GM19025 (cell line): ENCODE data around the gene NLRP5.
A peak's percentile ranks its signal among the peaks of the same experiment; 100 is the strongest.

Experiments used
- ATAC-seq: cut with Tn5 transposase; IDR thresholded peaks from one replicate; pipeline ENCODE4 v1.9.1; 2021; ENCODE audit warnings: mild to moderate bottlenecking, low read depth, moderate library complexity; ENCODE audit not compliant: unreplicated experiment

Gene NLRP5

DNA sequence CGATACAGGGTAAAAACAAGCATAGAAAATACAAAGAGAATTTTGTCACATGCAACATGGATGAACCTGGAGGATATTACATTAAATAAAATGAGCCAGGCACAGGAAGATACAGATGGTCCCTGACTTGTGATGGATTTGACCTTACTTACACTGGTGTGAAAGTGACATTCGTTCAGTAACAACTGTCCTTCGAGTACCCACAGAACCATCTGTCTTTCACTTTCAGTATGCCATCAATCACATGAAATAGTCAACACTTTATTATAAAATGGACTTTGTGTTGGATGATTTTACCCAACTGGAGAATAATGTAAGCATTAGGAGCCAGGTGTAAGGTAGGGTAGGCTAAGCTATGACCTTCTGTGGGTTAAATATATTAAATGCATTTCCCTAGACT, 83.1 kb downstream of the NLRP5 start:
- ATAC-seq = no peak

GRCh38 chr19:56071151-56071550, 84.6 kb downstream of the NLRP5 start:
- no peak for ATAC-seq

DNA sequence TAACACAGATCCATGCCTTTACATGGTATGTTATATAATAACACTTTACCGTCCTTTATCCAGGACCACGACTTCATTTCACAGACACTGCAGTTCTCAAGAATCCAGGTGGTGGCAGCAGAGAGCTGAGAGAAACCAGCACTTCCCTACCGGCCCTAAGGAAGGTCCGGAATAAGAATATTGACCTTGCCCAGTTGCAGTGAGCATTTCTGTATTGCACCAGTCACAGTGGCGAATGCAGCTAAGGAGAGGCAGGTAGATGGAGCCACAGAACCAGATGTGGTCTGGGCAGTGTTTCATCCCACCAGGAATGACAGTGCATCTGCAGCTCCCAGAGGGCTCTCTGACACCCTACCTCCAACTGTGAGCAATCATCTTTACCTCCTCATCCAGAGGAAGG, 89.9 kb downstream of the NLRP5 start:
- no peak for ATAC-seq

DNA sequence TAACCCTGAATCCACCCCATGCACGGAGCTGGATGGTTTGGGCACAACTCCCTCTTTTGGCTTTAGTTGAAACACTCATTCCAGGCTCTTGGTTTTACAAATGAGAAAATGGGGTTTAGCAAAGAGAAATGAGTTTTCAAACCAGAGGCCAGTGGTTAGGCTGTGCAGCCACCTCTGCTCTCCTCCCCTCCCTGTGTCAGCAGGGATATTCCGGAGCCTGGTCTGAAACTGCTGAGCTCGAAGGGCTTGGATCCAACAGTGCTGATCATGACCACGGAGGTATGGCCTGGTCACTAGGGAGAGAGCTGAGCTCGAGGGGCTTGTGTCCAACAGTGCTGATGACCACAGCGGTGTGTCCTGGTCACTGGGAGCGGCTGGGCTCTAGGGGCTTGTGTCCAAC, 93.0 kb downstream of the NLRP5 start:
- no peak for ATAC-seq

DNA sequence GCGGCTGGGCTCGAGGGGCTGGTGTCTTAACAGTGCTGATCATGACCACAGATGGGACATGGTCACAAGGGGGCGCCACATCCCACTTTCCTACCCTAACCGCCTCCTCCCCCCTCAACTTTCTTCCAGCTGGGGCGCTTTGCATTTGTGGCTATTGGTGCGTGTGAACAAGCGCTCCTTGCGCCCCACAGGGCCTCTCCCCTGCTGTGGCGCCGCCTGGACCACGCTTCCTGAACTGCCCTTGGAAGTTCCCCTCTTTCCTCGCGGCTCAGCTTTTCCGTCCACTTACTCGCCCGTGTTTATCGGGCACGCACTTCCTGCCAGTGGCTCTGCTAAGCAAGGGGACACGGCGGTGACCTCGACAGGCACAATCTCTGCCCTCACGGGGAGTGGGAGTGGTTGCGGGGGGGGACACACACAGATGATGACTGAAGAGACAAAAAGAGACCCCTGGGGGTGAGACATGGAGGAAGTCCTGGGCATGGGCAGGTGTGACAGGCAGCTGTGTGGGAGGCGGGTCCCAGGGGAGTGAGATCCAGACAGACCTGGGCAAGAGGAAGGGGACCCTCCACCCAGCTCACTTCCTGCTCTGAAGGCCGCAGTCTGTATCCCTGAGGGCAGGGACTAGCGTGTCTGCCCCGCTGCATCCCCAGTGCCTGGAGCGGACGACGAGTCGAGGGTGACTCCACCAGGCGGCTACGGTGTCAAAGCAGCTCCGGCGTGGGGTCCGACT, 94.3 kb downstream of the NLRP5 start:
- ATAC-seq = peak; percentile 49

- no peak for ATAC-seq
Observed at GRCh38 chr19:56083668-56084067, 97.1 kb downstream of the NLRP5 start.

DNA sequence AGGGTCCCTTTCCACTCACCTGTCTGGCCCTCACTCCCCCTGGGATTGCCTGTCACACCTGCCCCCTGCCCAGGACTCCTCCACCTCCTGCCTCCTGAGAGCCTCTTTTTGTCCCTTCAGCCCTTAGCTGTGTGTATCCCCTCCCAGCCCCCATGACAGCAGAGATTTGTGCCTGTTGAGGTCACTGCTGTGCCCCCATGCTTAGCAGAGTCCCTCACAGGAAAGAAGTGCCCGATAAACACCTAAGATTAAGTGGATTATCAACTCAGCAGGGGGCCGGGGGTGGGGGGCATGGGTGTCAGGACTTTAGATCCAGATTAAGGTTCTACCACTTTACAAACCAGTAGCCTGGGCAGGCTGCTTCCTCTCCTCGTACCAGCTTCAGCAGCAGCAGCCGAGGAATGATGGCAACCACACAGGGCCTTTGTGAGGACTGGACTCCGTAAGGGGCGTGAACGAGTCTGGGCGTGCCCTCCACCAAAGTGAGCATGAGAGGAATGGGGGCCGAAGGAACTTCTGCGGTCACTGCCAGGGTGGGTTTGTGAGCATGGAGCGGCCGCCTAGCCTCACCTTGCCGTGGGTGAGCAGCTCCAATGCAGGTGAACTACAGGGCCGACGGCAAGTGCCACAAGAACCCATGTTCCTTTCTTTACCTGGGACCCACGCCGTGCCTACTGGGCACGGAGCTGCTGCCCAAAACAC, 98.4 kb downstream of the NLRP5 start:
- no peak for ATAC-seq

- no peak for ATAC-seq
Observed at GRCh38 chr19:56085571-56086275, 99.1 kb downstream of the NLRP5 start.

DNA sequence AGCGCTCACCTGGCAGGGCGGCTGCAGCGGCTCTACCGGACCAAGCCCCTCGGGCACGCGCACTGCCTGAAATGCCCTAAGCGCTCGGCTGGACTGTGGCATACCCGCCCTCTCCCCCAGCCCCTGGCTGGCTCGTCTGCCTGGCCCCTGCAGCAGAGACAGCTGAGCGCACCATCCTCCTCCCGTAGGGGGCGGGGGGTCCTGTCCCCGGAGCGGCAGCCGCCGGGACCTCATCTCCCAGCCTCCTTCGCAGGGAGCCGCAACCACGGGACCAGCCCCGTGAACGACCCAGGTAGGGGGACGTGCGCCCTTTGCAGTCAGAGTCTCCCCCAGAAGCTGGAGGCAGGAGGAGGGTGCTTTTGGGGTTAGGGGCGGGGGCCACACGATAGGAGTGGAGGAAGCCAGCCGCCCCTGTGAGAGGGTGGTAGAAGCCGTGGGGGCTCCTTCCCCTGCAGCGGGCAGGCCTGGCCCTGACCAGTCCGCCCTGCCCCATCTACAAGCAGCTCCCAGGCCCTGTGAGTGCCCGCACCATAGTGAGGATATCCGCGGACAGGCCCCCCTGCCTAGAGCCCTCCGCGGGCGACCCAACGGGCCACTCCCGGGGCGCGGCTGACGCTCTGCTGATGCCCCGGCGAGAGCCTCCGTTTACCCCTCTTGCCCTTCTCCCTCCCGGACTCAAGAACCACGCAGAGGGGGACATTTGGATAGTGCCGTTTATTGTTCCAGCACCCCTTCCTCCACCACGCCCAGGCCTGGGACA, 100.3 kb downstream of the NLRP5 start:
- no peak for ATAC-seq

- no peak for ATAC-seq
Observed at GRCh38 chr19:56087647-56088496, 101.3 kb downstream of the NLRP5 start.

DNA sequence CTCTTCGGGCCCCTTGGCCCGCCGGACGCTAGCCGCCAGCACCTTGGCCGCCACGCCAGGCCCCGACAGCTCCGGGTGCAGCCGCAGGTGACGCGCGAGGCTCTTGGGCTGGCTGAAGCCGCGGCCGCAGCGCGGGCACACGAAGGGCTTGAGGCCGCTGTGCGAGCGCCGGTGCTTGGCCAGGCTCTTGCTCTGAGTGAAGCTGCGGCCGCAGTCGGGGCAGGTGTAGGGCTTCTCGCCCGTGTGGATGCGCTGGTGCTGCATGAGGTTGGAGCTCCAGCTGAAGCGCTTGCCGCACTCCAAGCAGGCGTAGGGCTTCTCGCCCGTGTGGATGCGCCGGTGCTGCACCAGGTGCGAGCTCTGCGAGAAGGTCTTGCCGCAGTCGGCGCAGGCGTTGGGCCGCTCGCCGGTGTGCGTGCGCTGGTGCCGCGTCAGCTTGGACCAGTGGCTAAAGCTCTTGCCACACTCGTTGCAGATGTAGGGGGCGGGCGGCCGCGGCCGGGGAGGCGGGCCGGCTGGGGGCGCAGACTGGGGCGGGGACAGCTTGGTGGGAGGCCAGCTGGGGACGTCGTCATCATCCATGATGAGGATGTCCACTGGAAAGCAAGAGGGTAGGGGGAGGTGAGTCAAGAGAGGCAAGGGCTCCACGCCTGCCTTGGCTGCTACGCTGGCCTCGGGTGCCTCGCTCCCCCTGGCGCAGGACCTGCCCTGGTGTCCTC, 102.1 kb downstream of the NLRP5 start:
- no peak for ATAC-seq

GRCh38 chr19:56089344-56089743, 102.8 kb downstream of the NLRP5 start:
- ATAC-seq = no peak

DNA sequence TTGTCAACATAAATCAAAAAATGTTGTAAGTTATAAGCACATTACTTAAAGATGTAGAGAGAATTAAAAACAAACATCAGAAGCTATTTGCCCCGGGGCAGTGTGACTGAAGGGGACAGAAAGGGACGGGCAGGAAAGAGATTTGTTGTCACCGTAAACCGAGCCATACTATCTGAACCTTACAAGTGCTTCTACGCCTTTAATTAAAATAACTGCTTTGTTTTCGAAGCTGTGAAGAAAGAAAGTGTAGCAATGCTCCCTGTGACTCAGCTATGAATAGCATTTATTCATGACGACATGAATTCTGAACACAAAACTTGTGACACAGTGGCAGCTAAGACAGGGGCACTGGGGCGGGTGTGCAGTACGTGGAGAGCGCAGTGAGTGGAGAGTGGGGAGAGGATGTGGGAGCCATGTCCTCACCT, 104.5 kb downstream of the NLRP5 start:
- ATAC-seq = no peak

DNA sequence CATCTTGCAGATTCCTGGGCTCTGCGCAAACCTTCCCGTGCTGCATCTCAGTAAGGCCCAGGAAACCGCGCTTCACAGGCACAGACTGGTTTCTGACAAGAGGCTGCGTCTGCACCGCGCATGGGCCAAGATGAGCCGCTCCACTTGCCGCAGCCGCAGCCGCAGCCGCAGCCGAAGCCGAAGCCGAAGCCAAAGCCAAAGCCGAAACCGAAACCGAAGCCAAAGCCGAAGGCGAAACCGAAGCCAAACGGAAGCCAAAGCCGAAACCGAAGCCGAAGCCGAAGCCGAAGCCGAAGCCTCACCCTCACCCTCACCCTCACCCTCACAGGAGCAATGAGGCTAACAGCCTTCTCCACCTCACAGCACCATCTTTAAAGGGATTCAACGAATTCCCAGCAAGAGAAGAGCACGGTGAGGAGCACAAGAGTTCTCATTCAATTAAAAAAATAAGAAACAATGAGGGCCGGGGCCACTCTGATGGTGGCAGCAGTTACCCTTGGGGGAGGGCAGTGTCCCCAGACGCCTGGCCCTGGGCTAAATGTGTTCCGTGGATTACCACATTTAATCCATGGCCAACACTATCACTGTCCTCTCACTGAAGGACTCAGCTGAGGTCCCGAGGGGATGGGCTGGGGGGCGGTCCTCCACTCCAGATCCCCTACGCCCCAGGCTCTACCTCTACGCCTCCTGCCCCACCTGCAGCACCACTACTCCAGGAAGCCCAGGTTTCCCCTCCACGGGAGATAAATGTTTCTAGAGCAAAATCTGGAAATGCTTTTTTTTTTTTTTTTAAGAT, 105.4 kb downstream of the NLRP5 start:
- ATAC-seq = no peak

- ATAC-seq = no peak
Observed at GRCh38 chr19:56092685-56093631, 106.4 kb downstream of the NLRP5 start.

DNA sequence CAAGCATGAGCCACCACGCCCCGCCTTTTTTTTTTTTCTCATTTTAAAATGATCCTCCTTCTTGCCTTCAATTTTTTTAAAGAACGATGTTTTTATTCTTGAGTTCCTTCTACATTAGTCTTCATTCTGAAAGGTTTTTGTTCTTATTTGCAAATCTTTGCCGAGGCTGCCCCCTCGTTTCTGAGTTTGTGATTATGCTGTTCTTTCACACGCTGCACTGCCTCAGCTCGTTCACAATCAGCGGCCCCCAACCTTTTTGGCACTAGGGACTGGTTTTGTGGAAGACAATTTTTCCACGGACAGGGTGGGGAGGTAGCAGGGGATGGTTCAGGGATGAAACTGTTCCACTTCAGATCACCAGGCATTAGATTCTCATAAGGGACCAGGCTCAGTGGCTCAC, 107.9 kb downstream of the NLRP5 start:
- no peak for ATAC-seq

DNA sequence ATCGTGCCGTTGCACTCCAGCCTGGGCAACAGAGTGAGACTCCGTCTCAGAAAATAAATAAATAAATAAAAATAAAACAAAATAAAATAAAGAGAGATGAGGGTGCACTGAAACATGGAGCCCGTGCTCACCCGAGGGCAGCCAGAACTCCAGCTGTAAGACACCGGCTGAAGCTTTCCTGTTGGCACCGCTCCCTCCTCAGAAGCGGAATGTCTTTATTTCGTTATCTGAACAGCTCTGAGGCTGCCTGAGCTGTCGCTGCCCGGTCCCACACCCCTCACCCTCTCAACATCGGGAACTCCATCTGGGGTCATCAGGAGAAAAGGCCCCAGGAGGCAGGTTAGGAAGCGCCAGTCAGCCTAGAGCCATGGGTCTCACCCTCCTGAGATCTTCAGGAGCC, 110.1 kb downstream of the NLRP5 start:
- no peak for ATAC-seq
